ENCODE measurements around the gene ANO3. TPM values are rescaled to one million over a fixed set of nuclear protein-coding genes. Genes with fewer than 3 reads are reported as not detected.

The ANO3 gene
- total and polyA plus RNA-seq, 2 of the 8 experiments (the other 6 are each of a cell fraction or from before 2014, with no cell fraction given), result not detected

- H2BK5ac ChIP-seq (ENCODE audit: low read depth, low read length), result no peak overlapping the region
- H3K23ac ChIP-seq (ENCODE audit: insufficient read length), result no peak overlapping the region
- no peak overlapping the region for H2AFZ ChIP-seq (ENCODE audit: low read length)
- peaks cover 0 to 3% (median 0%) of the 10 kb centered on the region in 4 experiments; a peak in 1 of 7 replicates for H3K4me1 ChIP-seq (replicated peaks in 1 of 4; ENCODE audit: control insufficient read depth in 3 of 4, insufficient read depth in 4 of 4, low read length in 3 of 4)
- DNase-seq (ENCODE audit: low read depth in 1 of 2, low spot score in 2 of 2), result no peak
- H3K23me2 ChIP-seq (ENCODE audit: low read depth, low read length), result no peaks in the 10 kb centered on the region; the same call in 1 of the 2 replicates
- 76% methylated on average over 3 of the region's 3 CpGs; no CpG with 5 or more reads in 1 of the 2 experiments for WGBS, 2 experiments (ENCODE audit: extremely low coverage in 1 of 2, insufficient coverage in 1 of 2, insufficient read length in 1 of 2, insufficient replicate concordance in 2 of 2, low coverage in 1 of 2, low lambda C conversion rate in 2 of 2, missing lambda C conversion rate in 1 of 2)
- no peak overlapping the region for H3K18ac ChIP-seq (ENCODE audit: extremely low read depth, low read length)
- ChIA-PET POLR2A (ENCODE audit: partially characterized antibody) (no interaction called here), CTCF (ENCODE audit: partially characterized antibody) (no interaction called here)
- no peaks in the 10 kb centered on the region for H3K79me2 ChIP-seq (ENCODE audit: control insufficient read depth in 1 of 2, insufficient read depth in 2 of 2, low read length in 2 of 2)
- H3K14ac ChIP-seq (ENCODE audit: insufficient read length), result no peak overlapping the region
- H2BK20ac ChIP-seq (ENCODE audit: low read length), result no peak overlapping the region
- no peaks in the 10 kb centered on the region for H3K9me3 ChIP-seq (ENCODE audit: insufficient read depth in 2 of 2, low read depth in 1 of 2, low read length in 1 of 2)
- H4K5ac ChIP-seq (ENCODE audit: insufficient read length, low read depth, low read length), result no peak overlapping the region
- H3K4ac ChIP-seq (replicated peaks; ENCODE audit: insufficient read length, low read depth, low read length), result no peak overlapping the region
- no peaks in the 10 kb centered on the region for H3K36me3 ChIP-seq (ENCODE audit: control insufficient read depth in 2 of 4, insufficient read depth in 4 of 4, low read length in 3 of 4)
- no peak overlapping the region for H4K8ac ChIP-seq (ENCODE audit: extremely low read depth, insufficient read depth, low read length)
- no peak overlapping the region for H2BK120ac ChIP-seq (replicated peaks; ENCODE audit: low read depth, low read length)
- no peak for FAIRE-seq
- no peak overlapping the region for H3K9ac ChIP-seq (replicated peaks in 1 of 4; ENCODE audit: extremely low read depth in 1 of 4, low read depth in 3 of 4, low read length in 3 of 4)
- no peak overlapping the region for H3K27ac ChIP-seq (ENCODE audit: low read depth, low read length)
- H4K20me1 ChIP-seq (replicated peaks in 1 of 2; ENCODE audit: control insufficient read depth in 1 of 2, insufficient read depth in 2 of 2, low read length in 2 of 2), result no peaks in the 10 kb centered on the region
- no peak overlapping the region for H4K91ac ChIP-seq (replicated peaks; ENCODE audit: insufficient read length, low read length)
- H2AK5ac ChIP-seq (ENCODE audit: low read depth, low read length), result no peak overlapping the region
- H2BK12ac ChIP-seq (ENCODE audit: low read depth, low read length), result no peak overlapping the region
- no peak overlapping the region for H3K56ac ChIP-seq (replicated peaks; ENCODE audit: insufficient read length, low read depth, low read length)
- H3K4me2 ChIP-seq (ENCODE audit: insufficient read depth in 1 of 2, low read depth in 2 of 2, low read length in 2 of 2), result no peak overlapping the region
- H3K27me3 ChIP-seq (replicated peaks in 1 of 4; ENCODE audit: control insufficient read depth in 3 of 4, extremely low read depth in 1 of 4, insufficient read depth in 3 of 4, low read length in 3 of 4), result no peaks in the 10 kb centered on the region
- H3K4me3 ChIP-seq (ENCODE audit: extremely low read depth in 1 of 4, insufficient read depth in 2 of 4, low read depth in 3 of 4, low read length in 4 of 4), result no peak overlapping the region
- no peaks in the 10 kb centered on the region for H3K79me1 ChIP-seq (ENCODE audit: low read depth, low read length)
- no peak overlapping the region for H2BK15ac ChIP-seq (ENCODE audit: low read length)
- TF ChIP-seq, protein P1, sequence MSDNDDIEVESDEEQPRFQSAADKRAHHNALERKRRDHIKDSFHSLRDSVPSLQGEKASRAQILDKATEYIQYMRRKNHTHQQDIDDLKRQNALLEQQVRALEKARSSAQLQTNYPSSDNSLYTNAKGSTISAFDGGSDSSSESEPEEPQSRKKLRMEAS (IDR thresholded peaks at IDR 0.05), result no peak
- TF ChIP-seq SUZ12 (IDR thresholded peaks at IDR 0.05; ENCODE audit: low read length) (no peak), RXRA (IDR thresholded peaks at IDR 0.05; ENCODE audit: insufficient read depth, low read depth, low read length) (no peak), MAFK (IDR thresholded peaks at IDR 0.05; ENCODE audit: low read depth, low read length) (no peak), CREB1 (IDR thresholded peaks at IDR 0.05) (no peak), HDAC6 (IDR thresholded peaks at IDR 0.05; ENCODE audit: low read depth, low read length) (no peak), RNF2 (IDR thresholded peaks at IDR 0.05; ENCODE audit: borderline replicate concordance, low read depth, low read length, missing control alignments, poor library complexity, severe bottlenecking) (no peak), TAF7 (optimal IDR thresholded peaks at IDR 0.05; ENCODE audit: borderline replicate concordance, low read depth, low read length) (no peak), NANOG (IDR thresholded peaks at IDR 0.05; ENCODE audit: insufficient read depth, low read depth, low read length, poor library complexity, severe bottlenecking) (no peak), POLR2AphosphoS5 (IDR thresholded peaks at IDR 0.05; ENCODE audit: low read depth, low read length) (no peak), FOSL1 (IDR thresholded peaks at IDR 0.05; ENCODE audit: insufficient read depth, low read depth, low read length) (no peak)
- TF ChIP-seq, protein P2, sequence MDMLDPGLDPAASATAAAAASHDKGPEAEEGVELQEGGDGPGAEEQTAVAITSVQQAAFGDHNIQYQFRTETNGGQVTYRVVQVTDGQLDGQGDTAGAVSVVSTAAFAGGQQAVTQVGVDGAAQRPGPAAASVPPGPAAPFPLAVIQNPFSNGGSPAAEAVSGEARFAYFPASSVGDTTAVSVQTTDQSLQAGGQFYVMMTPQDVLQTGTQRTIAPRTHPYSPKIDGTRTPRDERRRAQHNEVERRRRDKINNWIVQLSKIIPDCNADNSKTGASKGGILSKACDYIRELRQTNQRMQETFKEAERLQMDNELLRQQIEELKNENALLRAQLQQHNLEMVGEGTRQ (IDR thresholded peaks at IDR 0.05; ENCODE audit: low read length), result no peak
These were observed 368.8 kb downstream of the ANO3 start for GRCh38 chr11:26700574-26701235.
